ENCODE measurements around the gene SKA1. TPM values are rescaled to one million over a fixed set of nuclear protein-coding genes. Genes with fewer than 3 reads are reported as not detected.

SKA1 gene
- total RNA-seq, 2 donors from 2014 or later = 34.6 to 55.4 TPM

Other genes starting within 250 kb of the SKA1 start
- gene MYO5B, start 179.9 kb upstream of the SKA1 start, total RNA-seq = under 1 TPM; 0.27 to 0.41 TPM
- gene CFAP53, start 108.6 kb upstream of the SKA1 start, total RNA-seq = 1 to 10 TPM in 1 of 2 donors, under 1 TPM in 1; 0.82 to 2.2 TPM
- gene MBD1, start 93.5 kb upstream of the SKA1 start, total RNA-seq = 100 to 1,000 TPM in 1 of 2 donors, 10 to 100 TPM in 1; 79.7 to 123 TPM
- gene CXXC1, start 87.4 kb upstream of the SKA1 start, total RNA-seq = 100 to 1,000 TPM in 1 of 2 donors, 10 to 100 TPM in 1; 88.9 to 177 TPM
- gene MAPK4, start 185.0 kb downstream of the SKA1 start, total RNA-seq = not detected

All from activated naive CD4-positive, alpha-beta T cell treated with anti-CD3 and anti-CD28 coated beads, Interleukin-2, amount 50 U/mL, for 72 hours (primary cell).